Liver (tissue), 9 donors: ENCODE measurements around the gene HDDC3. TPM values are rescaled to one million over a fixed set of nuclear protein-coding genes. Genes with fewer than 3 reads are reported as not detected.

ENCODE experiments used
- DNase-seq: peaks from one replicate; pipeline ENCODE4 v3.0.0-alpha.2; 2017; ENCODE audit warnings: low spot score
- H3K27ac ChIP-seq, 2 donors: one replicate each; pipeline ENCODE4 v1.7.0; 2013; ENCODE audit warnings: inconsistent platforms in 2 of 2, low read length in 2 of 2, control low read depth in 1 of 2, low read depth in 1 of 2, mild to moderate bottlenecking in 1 of 2
- H3K27me3 ChIP-seq, 4 donors: one replicate each; pipeline versions ENCODE4 v1.6.1 to v1.7.0; 2013; ENCODE audit warnings: low read length in 3 of 4, inconsistent platforms in 1 of 4, mild to moderate bottlenecking in 1 of 4, moderate library complexity in 1 of 4; ENCODE audit not compliant: control insufficient read depth in 4 of 4, insufficient read depth in 4 of 4
- H3K36me3 ChIP-seq, 4 donors: one replicate each; pipeline versions ENCODE4 v1.6.1 to v1.7.0; 2013; ENCODE audit warnings: low read length in 3 of 4, mild to moderate bottlenecking in 3 of 4, low read depth in 1 of 4, moderate library complexity in 1 of 4; ENCODE audit not compliant: control insufficient read depth in 4 of 4, insufficient read depth in 3 of 4
- H3K4me1 ChIP-seq, 4 donors: one replicate each; pipeline versions ENCODE4 v1.6.1 to v1.7.0; 2013; ENCODE audit warnings: low read length in 3 of 4, mild to moderate bottlenecking in 3 of 4, moderate library complexity in 1 of 4; ENCODE audit not compliant: control insufficient read depth in 4 of 4, insufficient read depth in 4 of 4
- H3K4me3 ChIP-seq, 3 donors: one replicate each; pipeline versions ENCODE4 v1.6.1 to v1.7.0; 2013; ENCODE audit warnings: low read length in 3 of 3, control low read depth in 1 of 3, low read depth in 1 of 3, mild to moderate bottlenecking in 1 of 3
- H3K9ac ChIP-seq, 2 donors: one replicate each; pipeline ENCODE4 v1.7.0; 2013; ENCODE audit warnings: low read length in 2 of 2, mild to moderate bottlenecking in 2 of 2, moderate library complexity in 2 of 2, control low read depth in 1 of 2, low read depth in 1 of 2
- H3K9me3 ChIP-seq, 4 donors: one replicate each; pipeline versions ENCODE4 v1.6.1 to v1.7.0; 2013; ENCODE audit warnings: low read length in 3 of 4; ENCODE audit not compliant: control insufficient read depth in 4 of 4
- EGR1 ChIP-seq, 2 donors: IDR thresholded peaks; 2 replicates each; pipeline ENCODE4 v1.6.1; 2016 to 2018; ENCODE audit warnings: antibody characterized with exemption in 2 of 2, low read depth in 2 of 2
- FOXA1 ChIP-seq: IDR thresholded peaks from 2 replicates; pipeline ENCODE4 v1.6.1; 2016; ENCODE audit warnings: antibody characterized with exemption
- FOXA2 ChIP-seq: IDR thresholded peaks from 2 replicates; pipeline ENCODE4 v1.6.1; 2016; ENCODE audit warnings: antibody characterized with exemption
- GABPA ChIP-seq, 2 donors: IDR thresholded peaks in 1 of 2; conservative IDR thresholded peaks in 1 of 2; 2 replicates each; pipeline ENCODE4 v1.6.1; 2016; ENCODE audit warnings: antibody characterized with exemption in 2 of 2, mild to moderate bottlenecking in 1 of 2, moderate library complexity in 1 of 2
- HNF4A ChIP-seq, 2 donors: conservative IDR thresholded peaks; 2 replicates each; pipeline ENCODE4 v1.6.1; 2016; ENCODE audit warnings: antibody characterized with exemption in 2 of 2, mild to moderate bottlenecking in 2 of 2
- HNF4G ChIP-seq: IDR thresholded peaks from 2 replicates; pipeline ENCODE4 v1.6.1; 2016; ENCODE audit warnings: antibody characterized with exemption
- JUND ChIP-seq, 2 donors: IDR thresholded peaks; 2 replicates each; pipeline ENCODE4 v1.6.1; 2016; ENCODE audit warnings: antibody characterized with exemption in 2 of 2
- NR2F2 ChIP-seq: IDR thresholded peaks from 2 replicates; pipeline ENCODE4 v1.6.1; 2016; ENCODE audit warnings: antibody characterized with exemption
- RAD21 ChIP-seq, 2 donors: IDR thresholded peaks; 2 replicates each; pipeline ENCODE4 v1.6.1; 2016; ENCODE audit warnings: antibody characterized with exemption in 2 of 2, mild to moderate bottlenecking in 2 of 2
- RXRA ChIP-seq, 2 donors: IDR thresholded peaks; 2 replicates each; pipeline ENCODE4 v1.6.1; 2017 to 2018; ENCODE audit warnings: antibody characterized with exemption in 2 of 2, mild to moderate bottlenecking in 1 of 2
- SP1 ChIP-seq: IDR thresholded peaks from 2 replicates; pipeline ENCODE4 v1.6.1; 2018; ENCODE audit warnings: antibody characterized with exemption, mild to moderate bottlenecking
- TAF1 ChIP-seq: conservative IDR thresholded peaks from 2 replicates; pipeline ENCODE4 v1.6.1; 2016; ENCODE audit warnings: antibody characterized with exemption, mild to moderate bottlenecking
- YY1 ChIP-seq: IDR thresholded peaks from 2 replicates; pipeline ENCODE4 v1.6.1; 2016; ENCODE audit warnings: antibody characterized with exemption, mild to moderate bottlenecking
- WGBS: extraction: QIAGEN DNeasy Blood & Tissue Kit; methylation state at CpG from one replicate; pipeline ENCODE4 v1.1.7; 2013; 5-methylcytosine and 5-hydroxymethylcytosine counted together
- polyA plus RNA-seq, 2 donors: library from polyadenylated mRNA; stranded (reverse) in 1 of 2; unstranded in 1 of 2; fragments of 200-250 nt in 1 of 2; fragments of >200 nt in 1 of 2; fragmentation: Nextera tagmentation in 1 of 2; extraction: Ambion mirVana in 1 of 2; gene quantifications; one replicate each; pipeline versions ENCODE4 v1.2.1 to v1.2.3, GENCODE V29; 2013 to 2015
- total RNA-seq, 2 donors: library from RNA; depleted of rRNA; stranded (reverse); fragments of >200 nt; gene quantifications; one replicate each; pipeline ENCODE4 v1.2.3, GENCODE V29; 2014
- TF ChIP-seq, protein P1 (sequence below): IDR thresholded peaks from 2 replicates; pipeline ENCODE4 v1.6.1; 2016; ENCODE audit warnings: antibody characterized with exemption, mild to moderate bottlenecking
- TF ChIP-seq, protein P2 (sequence below): IDR thresholded peaks from 2 replicates; pipeline ENCODE4 v1.6.1; 2016; ENCODE audit warnings: antibody characterized with exemption
- TF ChIP-seq, protein P3 (sequence below): fragments of 150-350 bp; IDR thresholded peaks from 2 replicates; pipeline ENCODE4 v1.5.1; 2017; ENCODE audit warnings: improper control_type of control experiment, low read depth, low read length; ENCODE audit not compliant: missing input control
- TF ChIP-seq, protein P4 (sequence below): IDR thresholded peaks from 2 replicates; pipeline ENCODE4 v1.6.1; 2016; ENCODE audit warnings: antibody characterized with exemption
- TF ChIP-seq, protein P5 (sequence below): IDR thresholded peaks from 2 replicates; pipeline ENCODE4 v1.6.1; 2016; ENCODE audit warnings: antibody characterized with exemption
- donor health status: healthy.
- donor health status: healthy.
- donor health status: healthy.
- donor health status: healthy.
- donor health status: healthy.

Gene HDDC3
- total and polyA plus RNA-seq, 4 donors = 12.5 to 15.4 (median 14.1) TPM

DNA sequence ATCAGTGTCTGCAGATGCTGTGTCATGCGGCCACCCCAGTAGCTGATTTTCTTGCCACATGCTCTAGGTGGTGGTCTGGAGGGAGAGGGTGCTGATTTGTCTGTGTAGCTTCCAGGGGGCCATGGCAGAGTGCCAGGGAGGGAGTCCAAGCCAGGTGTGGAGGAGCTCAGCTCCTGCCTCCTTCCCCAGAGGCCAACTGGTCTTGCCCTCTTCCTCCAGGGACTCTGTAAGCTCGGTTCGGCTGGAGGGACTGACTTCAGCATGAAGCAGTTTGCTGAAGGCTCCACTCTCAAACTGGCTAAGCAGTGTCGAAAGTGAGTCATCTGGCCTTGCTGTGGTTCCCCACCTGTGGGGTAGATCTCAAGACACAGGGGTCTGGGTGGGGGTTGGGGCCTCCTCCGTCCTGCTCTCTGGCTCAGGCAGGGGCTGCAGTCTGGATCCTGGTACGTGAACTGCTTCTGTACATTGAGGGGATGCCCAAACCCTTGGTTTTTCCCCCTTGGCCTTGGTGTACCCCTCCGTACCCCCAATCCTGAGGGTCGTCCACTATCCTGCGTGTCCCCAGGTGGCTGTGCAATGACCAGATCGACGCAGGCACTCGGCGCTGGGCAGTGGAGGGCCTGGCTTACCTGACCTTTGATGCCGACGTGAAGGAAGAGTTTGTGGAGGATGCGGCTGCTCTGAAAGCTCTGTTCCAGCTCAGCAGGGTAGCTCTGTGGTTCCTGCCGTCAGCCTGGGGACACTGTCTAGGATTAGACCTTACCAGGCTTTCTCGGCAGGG is 15.4 kb upstream of the HDDC3 start:
- H3K9me3 ChIP-seq = no peaks in the 10 kb centered on the region

More for the DNA sequence above, 15.4 kb upstream of the HDDC3 start:
- 97% methylated on average over 18 of the region's 18 CpGs for WGBS
- peaks cover 24 to 75% (median 37%) of the 10 kb centered on the region in 4 donors for H3K36me3 ChIP-seq
- no peak overlapping the region for H3K4me3 ChIP-seq
- TF ChIP-seq, protein P1, sequence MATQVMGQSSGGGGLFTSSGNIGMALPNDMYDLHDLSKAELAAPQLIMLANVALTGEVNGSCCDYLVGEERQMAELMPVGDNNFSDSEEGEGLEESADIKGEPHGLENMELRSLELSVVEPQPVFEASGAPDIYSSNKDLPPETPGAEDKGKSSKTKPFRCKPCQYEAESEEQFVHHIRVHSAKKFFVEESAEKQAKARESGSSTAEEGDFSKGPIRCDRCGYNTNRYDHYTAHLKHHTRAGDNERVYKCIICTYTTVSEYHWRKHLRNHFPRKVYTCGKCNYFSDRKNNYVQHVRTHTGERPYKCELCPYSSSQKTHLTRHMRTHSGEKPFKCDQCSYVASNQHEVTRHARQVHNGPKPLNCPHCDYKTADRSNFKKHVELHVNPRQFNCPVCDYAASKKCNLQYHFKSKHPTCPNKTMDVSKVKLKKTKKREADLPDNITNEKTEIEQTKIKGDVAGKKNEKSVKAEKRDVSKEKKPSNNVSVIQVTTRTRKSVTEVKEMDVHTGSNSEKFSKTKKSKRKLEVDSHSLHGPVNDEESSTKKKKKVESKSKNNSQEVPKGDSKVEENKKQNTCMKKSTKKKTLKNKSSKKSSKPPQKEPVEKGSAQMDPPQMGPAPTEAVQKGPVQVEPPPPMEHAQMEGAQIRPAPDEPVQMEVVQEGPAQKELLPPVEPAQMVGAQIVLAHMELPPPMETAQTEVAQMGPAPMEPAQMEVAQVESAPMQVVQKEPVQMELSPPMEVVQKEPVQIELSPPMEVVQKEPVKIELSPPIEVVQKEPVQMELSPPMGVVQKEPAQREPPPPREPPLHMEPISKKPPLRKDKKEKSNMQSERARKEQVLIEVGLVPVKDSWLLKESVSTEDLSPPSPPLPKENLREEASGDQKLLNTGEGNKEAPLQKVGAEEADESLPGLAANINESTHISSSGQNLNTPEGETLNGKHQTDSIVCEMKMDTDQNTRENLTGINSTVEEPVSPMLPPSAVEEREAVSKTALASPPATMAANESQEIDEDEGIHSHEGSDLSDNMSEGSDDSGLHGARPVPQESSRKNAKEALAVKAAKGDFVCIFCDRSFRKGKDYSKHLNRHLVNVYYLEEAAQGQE = no peak
- no peak for TF ChIP-seq YY1
- TF ChIP-seq, protein P2, sequence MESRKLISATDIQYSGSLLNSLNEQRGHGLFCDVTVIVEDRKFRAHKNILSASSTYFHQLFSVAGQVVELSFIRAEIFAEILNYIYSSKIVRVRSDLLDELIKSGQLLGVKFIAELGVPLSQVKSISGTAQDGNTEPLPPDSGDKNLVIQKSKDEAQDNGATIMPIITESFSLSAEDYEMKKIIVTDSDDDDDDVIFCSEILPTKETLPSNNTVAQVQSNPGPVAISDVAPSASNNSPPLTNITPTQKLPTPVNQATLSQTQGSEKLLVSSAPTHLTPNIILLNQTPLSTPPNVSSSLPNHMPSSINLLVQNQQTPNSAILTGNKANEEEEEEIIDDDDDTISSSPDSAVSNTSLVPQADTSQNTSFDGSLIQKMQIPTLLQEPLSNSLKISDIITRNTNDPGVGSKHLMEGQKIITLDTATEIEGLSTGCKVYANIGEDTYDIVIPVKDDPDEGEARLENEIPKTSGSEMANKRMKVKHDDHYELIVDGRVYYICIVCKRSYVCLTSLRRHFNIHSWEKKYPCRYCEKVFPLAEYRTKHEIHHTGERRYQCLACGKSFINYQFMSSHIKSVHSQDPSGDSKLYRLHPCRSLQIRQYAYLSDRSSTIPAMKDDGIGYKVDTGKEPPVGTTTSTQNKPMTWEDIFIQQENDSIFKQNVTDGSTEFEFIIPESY = no peak
- TF ChIP-seq RXRA (IDR thresholded peaks at IDR 0.05) = no peak
- TF ChIP-seq RAD21 (IDR thresholded peaks at IDR 0.05) = no peak
- no peak for TF ChIP-seq SP1
- TF ChIP-seq, protein P3, sequence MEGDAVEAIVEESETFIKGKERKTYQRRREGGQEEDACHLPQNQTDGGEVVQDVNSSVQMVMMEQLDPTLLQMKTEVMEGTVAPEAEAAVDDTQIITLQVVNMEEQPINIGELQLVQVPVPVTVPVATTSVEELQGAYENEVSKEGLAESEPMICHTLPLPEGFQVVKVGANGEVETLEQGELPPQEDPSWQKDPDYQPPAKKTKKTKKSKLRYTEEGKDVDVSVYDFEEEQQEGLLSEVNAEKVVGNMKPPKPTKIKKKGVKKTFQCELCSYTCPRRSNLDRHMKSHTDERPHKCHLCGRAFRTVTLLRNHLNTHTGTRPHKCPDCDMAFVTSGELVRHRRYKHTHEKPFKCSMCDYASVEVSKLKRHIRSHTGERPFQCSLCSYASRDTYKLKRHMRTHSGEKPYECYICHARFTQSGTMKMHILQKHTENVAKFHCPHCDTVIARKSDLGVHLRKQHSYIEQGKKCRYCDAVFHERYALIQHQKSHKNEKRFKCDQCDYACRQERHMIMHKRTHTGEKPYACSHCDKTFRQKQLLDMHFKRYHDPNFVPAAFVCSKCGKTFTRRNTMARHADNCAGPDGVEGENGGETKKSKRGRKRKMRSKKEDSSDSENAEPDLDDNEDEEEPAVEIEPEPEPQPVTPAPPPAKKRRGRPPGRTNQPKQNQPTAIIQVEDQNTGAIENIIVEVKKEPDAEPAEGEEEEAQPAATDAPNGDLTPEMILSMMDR = no peak
- TF ChIP-seq EGR1 (IDR thresholded peaks at IDR 0.05; ENCODE audit: low read depth in 2 of 2) = no peak
- TF ChIP-seq, protein P4, sequence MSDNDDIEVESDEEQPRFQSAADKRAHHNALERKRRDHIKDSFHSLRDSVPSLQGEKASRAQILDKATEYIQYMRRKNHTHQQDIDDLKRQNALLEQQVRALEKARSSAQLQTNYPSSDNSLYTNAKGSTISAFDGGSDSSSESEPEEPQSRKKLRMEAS = no peak
- TF ChIP-seq HNF4G = no peak
- no peak for TF ChIP-seq GABPA (IDR thresholded peaks at IDR 0.05 in 1 of 2, conservative IDR thresholded peaks at IDR 0.05 in 1 of 2)
- no peak for TF ChIP-seq FOXA1
- TF ChIP-seq TAF1 = no peak
- TF ChIP-seq JUND (IDR thresholded peaks at IDR 0.05) = no peak
- TF ChIP-seq, protein P5, sequence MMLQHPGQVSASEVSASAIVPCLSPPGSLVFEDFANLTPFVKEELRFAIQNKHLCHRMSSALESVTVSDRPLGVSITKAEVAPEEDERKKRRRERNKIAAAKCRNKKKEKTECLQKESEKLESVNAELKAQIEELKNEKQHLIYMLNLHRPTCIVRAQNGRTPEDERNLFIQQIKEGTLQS = no peak
- no peak for TF ChIP-seq HNF4A (conservative IDR thresholded peaks at IDR 0.05)
- TF ChIP-seq FOXA2 = no peak
- TF ChIP-seq NR2F2 = no peak
- no peaks in the 10 kb centered on the region for H3K4me1 ChIP-seq
- H3K27me3 ChIP-seq = no peaks in the 10 kb centered on the region
- no peak overlapping the region for H3K9ac ChIP-seq
- no peak overlapping the region for H3K27ac ChIP-seq
- DNase-seq = no peak
